Measurements from ENCODE around the gene IHH.
A peak's percentile ranks its signal among the peaks of the same experiment; 100 is the strongest.

IHH gene

DNA sequence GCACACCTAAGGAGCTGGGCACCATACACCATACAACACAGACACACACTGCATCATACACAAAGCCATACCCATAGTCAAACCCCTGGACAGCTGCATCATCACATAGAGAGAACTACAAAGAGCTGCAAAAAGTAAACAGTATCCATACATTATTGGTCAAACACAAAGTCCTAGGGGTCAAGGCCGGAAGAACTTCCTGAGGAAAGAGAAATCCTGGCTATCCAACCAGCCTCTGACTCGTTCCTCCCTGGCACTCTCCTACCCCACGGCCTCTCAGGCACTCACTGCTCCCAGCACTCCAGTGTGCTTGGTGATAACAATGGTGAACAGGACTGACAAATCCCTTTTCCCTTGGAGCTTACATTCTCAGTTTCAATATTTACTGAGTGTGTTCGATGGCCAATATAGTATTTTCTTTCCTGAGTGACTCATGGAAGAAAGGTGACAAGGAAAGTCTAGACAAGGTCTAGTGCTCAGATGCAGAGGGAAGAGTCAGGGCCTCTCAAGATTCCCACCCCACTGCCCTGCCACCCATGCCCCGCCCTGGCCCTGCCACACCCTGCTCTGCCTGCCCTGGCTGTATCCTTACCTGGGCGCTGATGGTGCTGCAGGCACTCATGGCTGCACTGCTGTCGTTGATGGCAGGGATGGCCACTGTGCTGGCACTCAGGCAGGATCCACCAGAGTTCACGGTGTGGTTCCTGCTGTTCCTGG lies 22.8 kb downstream of the IHH start:
- no peak for DNase-seq

DNA sequence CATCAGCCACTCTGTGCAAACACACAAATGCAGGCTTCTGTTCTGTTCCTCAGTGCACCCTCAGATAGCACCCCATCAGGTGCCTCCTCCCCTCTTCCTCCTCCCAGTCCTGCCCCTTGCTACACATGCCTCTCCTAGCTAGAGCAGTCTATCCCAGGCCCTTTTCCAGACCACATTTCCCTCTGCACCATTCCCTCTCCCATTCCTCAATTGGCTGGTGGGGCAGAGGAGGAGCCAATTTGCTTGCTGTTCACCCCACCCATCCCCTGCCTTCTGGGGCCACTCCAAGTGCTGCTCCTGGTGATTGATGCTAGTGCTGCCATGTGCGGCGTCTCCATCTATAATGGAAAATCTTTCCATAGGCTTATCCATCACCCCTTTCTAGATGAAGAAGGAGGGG lies 24.8 kb downstream of the IHH start:
- DNase-seq: no peak

DNA sequence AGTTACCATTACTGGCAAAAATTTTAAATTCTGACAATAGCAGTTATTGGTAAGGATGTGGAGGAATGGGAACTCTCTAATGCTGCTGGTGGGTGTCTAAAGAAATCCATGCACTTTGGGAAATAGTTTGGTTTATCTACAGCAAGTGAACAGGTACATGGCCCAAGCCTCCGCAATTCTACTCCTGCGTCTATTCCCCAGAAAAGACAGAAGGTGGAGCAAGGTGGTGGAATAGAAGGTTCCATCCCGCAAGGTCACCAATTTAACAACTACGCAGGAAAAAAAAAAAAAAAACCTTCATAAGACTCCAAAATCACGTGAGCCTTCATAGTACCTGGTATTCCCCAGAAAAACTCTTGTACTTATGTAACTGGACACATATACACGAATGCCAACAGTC lies 25.9 kb downstream of the IHH start:
- no peak for DNase-seq

DNA sequence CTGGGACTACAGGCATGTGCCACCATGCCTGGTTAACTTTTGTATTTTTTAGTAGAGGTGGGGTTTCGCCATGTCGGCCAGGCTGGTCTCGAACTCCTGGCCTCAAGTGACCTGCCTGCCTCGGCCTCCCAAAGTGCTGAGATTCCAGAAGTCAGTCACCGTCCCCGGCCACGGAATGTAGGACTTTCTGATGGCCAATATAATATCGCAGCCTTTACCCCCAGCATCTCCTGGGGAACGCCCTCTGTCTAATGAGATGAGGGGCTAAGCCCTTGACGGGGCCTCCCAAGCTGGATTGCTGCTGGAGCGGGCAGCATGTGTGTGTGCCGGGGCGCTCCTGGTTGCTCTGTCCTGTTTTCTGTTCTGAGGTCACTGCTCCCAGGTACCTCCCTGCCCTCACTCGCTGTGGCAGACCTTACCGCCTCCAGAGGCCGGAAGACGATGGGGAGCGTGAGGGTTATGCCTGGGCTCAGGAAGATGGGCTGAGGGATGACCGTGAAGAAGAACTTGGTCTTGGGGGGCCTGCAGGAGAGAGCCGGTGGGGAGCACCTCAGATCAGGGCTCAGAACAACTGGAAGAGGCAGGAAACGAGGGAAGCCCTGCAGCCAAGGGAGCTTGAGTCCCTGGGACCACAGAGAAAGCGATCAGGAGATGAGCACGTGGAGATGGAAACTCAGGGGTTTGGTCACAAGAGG lies 28.5 kb downstream of the IHH start:
- no peak for DNase-seq

DNA sequence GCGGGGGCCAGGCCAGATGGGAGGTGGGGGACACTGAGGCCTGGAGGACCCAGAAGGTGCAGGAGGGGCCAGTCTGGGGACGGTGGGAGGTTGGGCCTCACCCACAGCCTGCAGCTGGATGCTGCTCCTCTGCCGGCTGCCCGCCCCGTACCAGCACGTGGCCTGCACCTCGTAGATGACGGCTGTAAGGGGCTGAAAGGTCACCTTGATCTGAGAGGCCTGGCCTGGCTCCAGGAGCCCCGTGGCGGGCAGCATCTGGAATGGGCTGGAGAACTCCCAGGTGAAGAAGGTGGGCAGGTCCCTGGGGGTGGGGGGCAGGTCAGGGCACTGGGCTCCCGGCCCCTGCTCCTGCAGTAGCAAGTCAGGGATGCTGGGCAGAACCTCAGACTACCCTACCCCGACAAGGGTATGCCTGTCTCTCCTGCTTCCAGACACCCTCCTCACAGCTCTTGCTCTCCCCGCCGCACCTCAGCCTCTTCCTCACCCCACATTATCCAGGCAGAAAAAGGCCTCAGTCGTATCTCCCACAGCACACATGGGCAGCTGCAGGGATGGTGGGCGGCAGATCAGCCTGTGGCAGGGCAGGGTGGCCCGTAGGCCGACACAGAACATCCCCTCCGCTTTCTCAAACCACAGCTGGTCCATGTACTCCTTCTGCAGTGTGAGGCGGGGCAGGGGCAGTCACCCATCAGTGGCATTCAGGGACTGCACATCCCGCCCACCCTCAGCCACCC lies 29.5 kb downstream of the IHH start:
- no peak for DNase-seq

DNA sequence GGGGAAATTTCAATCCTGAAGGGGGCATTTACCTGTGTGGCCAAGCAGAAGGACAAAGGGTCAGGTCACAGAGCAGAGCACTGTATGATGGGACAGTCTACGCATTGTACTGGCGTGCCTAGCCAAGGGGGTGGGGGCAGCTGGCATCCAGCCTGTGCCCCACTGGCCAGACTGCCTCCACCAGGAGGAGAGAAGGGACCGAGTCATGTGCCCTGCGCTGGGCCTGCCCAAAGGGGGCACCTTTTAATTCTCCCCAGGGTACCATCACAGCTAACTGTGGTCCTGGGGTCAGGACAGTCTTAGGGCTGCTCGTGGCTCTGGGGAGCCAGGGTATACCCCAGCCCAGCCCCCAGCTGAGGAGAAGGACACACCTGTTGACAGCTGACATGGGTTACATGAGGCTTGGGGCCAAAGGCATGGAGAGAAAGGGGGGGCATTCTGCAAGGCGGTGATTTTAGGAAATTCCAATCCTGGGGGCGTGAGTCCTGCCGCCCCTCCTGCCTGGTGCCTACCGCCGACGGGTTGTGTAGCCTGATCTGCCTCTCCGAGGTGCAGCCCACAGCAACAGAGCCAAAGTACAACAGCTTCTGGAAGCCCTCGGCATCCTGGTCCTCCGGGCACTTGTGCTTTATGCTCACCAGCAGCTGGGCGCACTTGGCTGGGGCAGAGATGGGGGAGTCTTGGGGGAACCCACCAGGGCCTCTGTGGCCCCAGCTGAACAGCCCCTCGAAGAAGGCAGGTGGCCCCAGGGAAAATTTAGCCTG lies 30.4 kb downstream of the IHH start:
- no peak for DNase-seq

DNA sequence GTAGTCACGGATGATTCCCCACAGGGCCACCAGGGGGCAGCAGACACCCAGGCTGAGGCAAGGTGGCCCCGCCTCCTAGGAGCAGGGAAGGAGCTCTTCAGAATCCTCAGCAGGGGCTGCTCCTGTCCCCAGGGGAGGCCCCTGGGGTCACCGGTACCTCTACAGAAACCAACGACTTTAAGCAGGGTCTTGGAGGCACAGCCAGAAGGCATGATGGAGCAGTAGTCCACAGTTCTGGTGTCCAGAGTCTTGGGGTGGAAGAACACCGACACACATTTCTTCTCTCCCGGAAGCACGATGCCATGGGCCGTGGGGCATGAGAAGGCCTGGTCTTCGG lies 30.9 kb downstream of the IHH start:
- peak; percentile 63 for DNase-seq

DNA sequence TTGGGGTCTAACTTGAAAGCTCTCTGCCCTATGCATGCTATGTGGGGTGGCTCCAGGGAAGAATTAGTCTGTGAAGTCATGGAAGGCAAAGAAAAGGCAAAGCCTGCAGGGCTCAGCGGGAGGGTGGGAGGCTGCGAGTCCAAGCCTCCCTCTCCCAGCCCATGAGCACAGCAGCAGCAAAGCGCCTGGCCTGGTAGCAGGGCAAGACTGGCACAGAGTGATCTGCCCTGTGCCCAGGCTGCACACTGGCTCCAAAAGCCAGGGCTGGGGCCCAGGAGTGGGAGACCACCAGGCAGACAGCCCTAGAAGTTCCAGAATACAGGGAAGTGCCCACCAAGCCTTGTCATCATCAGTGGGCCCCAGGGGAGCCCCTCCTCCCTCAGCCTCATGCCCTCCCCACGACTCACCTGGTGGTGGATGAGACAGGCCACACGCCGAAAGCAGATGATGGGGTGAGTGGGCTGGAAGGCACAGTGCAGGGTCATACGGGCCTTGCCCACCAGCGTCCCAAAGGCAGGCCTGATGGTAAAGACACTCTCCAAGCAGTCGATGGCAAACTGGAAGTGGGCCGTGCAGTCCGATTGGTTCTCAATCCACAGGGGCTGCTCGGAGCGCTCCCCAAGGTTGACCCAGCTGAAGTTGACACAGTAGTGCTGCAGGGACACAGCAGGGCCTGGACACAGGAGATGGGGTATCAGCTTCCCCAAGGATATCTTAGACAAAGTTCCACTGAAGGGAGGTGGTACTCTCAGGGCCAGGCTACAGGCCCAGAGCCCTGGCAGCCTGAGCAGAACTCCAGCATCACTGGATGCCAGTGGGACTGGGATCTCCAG lies 31.5 kb downstream of the IHH start:
- DNase-seq: no peak

DNA sequence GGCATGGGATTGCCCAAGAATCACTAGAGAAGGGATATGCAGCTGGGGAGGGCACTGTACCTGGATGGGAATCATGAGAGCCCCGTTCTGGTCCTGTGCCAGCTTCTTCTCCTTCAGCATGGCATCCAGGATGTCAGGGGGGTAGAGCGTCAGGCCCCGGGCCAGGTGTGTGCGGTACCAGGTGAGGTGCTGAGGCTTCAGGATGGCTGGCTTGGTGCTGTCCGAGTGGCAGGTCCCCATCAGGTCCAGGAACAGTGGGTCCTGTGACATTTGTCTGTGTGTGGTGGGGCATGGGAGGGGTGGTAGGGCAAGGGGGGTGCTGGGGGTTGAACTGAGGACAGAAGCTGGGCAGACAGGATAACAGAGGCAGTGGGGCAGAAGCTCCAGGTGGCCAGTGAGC lies 32.6 kb downstream of the IHH start:
- DNase-seq: no peak

DNA sequence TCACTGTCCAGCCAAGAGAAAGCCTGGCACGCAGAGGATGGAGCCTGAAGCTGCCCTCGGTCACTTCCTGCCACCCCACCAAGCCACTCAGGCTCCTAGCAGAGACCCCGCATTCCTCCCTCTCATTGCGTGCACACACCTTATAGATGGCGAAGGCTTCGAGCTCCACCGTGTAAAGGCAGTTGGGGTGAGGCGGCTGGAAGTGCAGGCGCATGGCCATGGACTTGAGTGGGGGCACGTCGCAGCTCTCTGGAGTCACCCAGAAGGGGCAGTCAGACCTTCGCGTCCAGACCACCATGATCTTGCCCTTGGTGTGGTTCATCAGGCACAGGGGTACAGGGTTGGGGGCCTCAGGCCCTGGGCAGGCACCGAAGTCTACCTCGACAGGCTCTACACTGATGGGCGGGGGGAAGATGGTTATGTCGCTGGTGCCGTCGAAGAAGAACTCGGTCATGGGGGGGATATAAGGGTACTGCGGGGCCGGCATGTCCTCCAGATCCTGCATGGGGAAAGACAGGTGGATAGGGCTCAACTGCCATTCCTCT lies 33.1 kb downstream of the IHH start:
- no peak for DNase-seq

DNA sequence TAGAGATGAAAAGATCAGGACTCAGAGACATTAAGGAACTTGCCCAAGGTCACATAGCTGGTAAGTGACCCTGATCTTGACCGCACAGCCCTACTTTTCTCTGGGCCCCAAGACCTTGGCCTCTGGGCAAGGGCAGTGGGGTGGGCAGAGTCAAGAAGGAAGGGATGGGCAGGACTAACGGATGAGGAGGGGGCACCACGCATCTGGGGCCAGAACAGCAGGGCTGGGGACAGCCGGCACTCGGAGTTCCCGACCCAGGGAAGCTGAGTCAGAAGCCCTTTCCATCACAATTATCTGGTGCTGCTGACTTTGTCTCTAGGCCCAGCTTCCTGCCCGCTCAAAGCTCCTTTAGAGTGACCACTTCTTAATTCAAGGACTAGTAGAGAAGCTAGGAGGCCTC lies 33.8 kb downstream of the IHH start:
- no peak for DNase-seq

DNA sequence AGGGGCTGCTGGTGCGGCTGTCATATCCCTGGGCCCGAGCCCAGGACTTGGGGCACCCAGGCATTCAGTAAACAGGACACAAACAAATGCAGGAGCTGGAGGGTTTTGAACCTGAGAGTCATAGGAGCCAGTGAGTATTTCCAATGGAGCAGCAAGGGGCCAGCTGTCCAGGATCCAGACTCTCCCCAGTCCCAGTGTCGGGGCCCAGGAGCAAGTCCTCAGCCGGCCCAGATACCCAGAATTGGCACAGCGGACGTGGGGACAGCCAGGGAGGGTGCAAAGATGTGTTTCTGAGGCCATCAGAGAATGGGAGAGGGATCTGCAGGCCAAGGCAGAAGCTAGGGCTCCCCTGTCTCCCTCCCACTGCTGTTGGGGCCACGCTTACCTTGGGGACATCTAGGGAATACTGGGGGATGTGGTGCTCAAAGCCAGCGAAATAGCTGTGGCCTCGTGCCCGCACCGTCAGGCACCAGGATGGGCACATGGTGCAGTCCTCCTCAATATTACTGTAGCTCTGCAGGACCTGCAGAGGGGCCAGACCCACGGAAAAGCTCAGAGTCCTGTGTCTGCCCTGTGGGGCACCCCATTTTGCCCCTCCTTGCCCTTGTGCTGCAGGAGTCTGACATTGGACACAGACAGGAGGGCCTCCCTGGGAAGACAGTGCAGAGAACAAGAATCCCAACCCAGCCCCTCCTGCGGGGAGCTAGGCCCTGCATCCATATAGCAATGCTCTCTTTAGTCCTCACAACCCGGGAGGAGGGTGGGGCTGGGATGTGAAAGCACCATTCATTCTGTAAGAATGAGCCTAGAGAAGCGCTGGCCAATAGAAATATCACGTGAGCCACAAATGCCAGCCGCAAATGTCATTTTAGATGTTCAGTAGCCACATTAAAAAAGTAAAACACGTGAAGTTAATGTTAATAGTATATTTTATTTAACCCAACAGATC lies 34.8 kb downstream of the IHH start:
- DNase-seq: no peak

DNA sequence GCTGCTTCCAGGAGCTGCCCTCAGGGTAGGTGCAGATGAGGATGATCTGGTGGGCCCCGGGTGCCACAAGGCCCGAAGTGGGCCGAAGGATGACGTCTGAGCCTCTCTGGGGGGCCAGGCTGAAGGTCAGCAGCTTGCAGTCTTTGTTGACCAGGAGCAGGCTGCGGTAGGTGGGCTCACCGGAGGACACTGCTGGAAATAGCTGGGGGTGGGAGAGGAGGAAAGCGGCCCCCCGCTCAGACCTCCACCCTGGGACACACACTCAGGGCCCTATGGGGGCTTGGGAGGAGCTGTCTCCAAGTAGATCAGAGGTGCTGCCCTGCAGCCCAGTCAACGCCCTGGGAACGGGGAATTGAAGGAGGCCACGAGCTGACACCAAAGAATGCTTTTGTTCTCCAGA lies 36.7 kb downstream of the IHH start:
- DNase-seq: no peak

DNA sequence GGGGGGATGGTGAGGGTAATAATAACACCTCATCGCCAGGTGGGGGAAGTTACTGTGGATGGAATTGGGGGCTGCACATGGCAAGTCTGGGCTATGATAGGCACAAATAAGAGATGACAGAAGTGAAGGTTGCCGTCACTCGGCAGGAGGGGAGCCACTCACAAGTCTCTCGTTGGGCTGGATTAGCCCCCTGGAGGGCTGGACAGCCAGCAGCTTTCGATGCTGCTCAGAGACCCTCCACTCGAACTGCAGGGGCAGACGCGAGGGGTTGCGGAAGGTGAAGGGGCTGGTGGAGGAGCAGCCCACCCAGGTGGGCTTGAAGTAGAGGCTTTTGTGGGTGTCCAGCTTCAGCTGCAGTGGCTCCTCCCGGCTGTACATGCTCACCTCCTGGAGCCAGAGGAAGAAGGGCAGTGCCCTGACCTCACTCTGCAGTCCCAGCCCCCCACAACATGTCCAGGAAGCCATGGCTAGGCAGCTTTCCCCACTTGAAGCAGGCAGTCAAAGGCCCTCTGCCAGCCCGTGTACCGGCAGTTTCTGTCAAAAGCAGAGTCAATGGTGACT lies 37.6 kb downstream of the IHH start:
- no peak for DNase-seq

DNA sequence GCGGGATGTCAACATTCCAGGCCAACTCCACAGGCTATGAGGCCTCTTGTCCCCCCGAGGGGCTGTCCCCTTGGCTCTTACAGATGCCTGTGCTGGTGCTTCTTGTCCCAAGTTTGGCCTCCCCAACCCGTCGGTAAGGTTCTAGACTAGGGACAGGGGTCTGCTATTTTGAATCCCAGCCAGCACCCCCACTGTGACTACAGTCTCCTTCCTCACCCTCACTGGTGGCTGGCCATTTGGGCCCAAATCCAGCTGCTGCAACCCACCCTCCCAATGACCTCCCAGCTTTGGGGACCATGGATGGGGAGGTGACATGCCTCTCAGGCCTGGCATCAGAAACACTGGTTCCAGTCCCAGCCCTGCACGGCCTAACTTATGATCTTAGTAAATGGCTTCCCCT lies 38.1 kb downstream of the IHH start:
- no peak for DNase-seq

DNA sequence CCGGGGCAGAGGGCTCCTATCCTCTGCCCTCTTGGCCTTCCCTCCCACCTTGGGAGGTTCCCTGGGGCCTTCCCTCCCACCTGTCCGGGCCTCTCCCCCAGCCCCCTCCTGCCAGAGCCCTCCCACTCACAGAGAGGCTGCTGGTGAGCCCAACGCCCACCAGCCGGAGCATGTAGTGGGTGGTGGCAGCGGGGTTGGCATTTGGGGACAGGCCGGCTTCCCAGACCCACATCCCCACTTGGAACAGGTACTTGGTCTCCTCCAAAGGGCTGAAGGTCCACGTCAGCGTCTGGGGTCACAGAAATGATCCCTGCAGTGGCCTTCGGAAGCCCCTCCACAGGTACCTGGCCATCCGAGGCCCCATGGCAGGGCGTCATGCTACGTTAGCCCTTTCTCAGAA lies 38.7 kb downstream of the IHH start:
- DNase-seq: no peak

DNA sequence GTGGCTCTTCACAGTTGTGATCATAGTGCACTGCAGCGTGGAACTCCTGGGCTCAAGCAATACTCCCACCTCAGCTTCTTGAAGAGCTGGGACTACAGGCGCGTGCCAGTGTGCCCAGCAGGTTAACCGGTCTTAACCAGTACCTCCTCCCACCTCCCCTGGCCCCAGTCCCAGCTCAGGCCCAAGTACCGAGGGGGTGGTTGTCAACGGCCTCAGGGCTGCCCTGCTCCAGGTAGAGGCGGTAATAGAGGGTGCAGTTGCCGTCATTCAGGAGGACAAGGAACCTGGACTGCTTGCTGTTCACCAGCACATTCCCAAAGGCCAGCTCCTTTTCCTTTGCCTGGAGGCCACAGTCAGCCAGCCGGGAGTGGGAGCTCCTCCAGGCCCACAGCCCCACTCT lies 39.1 kb downstream of the IHH start:
- no peak for DNase-seq

DNA sequence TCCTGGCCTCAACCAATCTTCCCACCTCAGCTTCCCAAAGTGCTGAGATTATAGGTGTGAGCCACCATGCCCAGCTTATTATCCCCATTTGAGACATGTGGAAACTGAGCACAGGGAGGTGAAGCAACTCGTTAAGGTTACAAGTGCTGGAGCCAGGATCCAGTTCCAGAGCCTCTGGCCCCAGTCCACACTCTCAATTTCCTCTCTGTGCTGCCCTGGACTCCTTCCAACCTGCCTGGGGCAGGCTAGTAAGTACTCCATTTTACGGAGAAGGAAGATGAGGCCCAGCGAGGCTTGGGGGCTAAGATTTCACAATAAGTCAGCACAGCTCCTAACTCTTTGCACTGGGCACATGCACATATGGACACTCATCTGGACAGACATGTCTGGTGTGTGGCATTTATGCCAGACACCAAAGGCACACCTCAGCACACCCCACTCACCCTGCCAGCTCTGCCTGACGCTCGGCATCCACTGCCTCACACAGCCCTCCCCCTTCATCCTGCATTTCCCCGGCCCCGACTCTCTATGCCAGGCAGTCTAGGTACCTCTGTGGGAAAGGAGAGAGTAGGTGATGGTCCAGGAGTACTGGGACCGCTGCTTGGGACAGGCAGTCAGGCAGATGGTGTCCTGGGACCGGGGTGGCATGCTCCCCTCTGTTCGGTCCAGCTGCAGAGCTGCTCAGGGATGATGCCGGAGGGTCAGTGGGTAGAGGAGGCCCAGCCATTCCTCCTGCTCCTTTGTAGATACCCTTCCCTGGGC lies 39.9 kb downstream of the IHH start:
- no peak for DNase-seq

DNA sequence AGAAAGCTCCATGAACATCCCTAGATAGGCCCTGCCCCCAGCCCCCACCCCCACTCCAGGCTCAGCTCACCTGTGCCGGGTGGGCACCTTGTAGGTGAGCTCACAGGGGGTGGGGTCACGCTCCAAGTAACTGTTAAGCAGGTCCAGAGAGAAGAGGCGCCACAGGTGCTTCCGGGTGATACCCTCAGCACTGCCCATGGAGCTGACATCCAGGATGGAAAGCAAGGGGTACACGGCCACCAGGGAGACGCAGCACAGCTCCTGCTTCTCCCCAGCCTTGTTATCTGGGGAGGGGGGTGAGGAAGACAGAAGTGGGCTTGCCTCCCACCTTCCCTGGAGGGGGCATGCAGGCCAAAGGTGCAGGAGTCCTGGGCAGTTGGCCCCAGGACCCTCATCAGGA lies 41.3 kb downstream of the IHH start:
- no peak for DNase-seq

DNA sequence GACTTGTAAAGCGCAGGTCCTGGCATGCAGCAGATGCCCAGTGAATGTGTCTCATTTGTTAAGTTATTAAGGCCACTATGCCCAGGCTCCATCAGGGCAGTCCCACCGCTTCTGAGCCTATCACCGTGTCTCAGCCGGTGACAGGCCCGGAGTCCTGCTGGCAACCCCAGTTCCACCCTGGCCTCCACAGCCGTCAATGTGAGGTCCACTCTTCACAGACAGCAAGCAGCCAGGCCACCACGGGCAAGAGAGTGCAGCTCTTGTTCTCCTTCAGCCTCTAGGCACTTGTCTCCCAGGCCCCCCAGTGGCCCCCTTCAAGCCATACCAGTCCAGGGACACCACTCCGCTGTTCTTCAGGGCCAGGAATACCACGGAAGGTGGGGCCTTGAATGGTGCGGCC lies 42.0 kb downstream of the IHH start:
- no peak for DNase-seq

Measured in fibroblast of upper back skin (primary cell).